ENCODE results near the gene RNF38.

RNF38 gene

DNA sequence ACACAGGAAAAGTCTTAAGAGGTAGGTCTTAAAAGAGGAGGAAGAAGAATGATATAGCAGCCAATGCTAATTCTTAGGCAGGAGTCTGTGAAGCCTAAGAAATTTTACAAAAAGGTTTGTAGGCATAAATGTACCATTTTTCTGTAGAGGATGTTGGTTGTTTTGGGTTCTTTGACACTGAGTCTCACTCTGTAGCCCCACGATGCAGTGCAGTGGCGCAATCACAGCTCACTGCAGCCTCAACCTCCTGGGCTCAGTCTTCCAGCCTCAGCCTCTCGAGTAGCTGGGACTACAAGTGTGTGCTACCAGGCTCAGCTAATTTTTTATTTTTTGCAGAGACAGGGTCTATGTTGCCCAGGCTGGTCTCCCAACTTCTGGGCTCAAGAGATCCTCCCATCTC is 37.7 kb upstream of the RNF38 start:
- no peak overlapping the region for H3K27ac ChIP-seq (ENCODE audit: low read depth, low read length)

DNA sequence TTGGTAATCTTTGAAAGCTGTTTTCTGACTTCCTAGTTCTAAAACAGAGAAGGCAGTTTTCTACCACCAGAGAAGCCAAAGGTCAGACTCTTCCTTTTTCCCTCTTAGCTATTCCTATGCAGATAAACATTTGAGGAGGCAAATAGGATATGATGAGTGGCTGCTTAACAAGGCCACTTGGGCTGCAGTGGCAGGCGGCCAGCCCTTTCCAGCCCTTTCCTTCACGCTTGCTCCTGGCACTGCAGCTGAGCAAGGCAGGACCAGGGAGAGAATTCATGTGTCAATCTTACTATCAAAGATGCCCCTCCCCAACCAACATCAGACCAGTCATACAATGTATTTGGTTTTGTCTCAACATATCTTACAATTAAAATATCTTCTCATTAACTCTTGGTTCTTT is 36.8 kb upstream of the RNF38 start:
- Histone ChIP-seq H3K4me3 (ENCODE audit: low read depth in 1 of 5, low read length in 5 of 5) (no peak overlapping the region), H3K36me3 (ENCODE audit: control insufficient read depth in 5 of 5, insufficient read depth in 5 of 5, low read length in 5 of 5) (peaks cover 0 to 2% (median 0%) of the 10 kb centered on the region in 5 donors), H3K27ac (ENCODE audit: low read depth, low read length) (no peak overlapping the region), H3K9me3 (ENCODE audit: control insufficient read depth in 5 of 5, low read length in 5 of 5) (no peaks in the 10 kb centered on the region), H3K9ac (ENCODE audit: low read length in 5 of 5) (no peak overlapping the region), H3K27me3 (ENCODE audit: control insufficient read depth in 5 of 5, insufficient read depth in 4 of 5, low read length in 5 of 5) (no peaks in the 10 kb centered on the region), H3K4me1 (ENCODE audit: control insufficient read depth in 5 of 5, insufficient read depth in 5 of 5, low read length in 5 of 5) (peaks cover 0 to 2% (median 0%) of the 10 kb centered on the region in 5 donors)

More for the DNA sequence above, 37.7 kb upstream of the RNF38 start:
- no peaks in the 10 kb centered on the region for H3K9me3 ChIP-seq (ENCODE audit: control insufficient read depth in 5 of 5, low read length in 5 of 5)
- peaks cover 0 to 2% (median 0%) of the 10 kb centered on the region in 5 donors for H3K36me3 ChIP-seq (ENCODE audit: control insufficient read depth in 5 of 5, insufficient read depth in 5 of 5, low read length in 5 of 5)
- peaks cover 0 to 3% (median 0%) of the 10 kb centered on the region in 5 donors for H3K4me1 ChIP-seq (ENCODE audit: control insufficient read depth in 5 of 5, insufficient read depth in 5 of 5, low read length in 5 of 5)
- H3K4me3 ChIP-seq (ENCODE audit: low read depth in 1 of 5, low read length in 5 of 5), result no peak overlapping the region
- H3K9ac ChIP-seq (ENCODE audit: low read length in 5 of 5), result no peak overlapping the region
- H3K27me3 ChIP-seq (ENCODE audit: control insufficient read depth in 5 of 5, insufficient read depth in 4 of 5, low read length in 5 of 5), result no peaks in the 10 kb centered on the region

DNA sequence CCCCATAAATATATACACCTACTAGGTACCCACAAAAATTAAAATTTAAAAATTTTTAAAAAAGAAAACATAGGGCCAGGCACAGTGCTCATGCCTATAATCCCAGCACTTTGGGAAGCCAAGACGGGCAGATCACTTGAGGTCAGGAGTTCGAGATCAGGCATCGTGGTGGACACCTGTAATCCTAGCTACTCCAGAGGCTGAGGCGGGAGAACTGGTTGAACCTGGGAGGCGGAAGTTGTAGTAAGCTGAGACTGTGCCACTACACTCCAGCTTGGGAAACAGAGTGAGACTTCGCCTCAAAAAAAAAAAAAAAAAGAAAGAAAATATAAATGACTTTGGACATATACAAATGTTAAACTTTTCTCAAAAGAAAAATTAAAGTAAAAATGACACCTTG is 33.3 kb upstream of the RNF38 start:
- no peak overlapping the region for H3K9ac ChIP-seq (ENCODE audit: low read length in 5 of 5)
- no peaks in the 10 kb centered on the region for H3K9me3 ChIP-seq (ENCODE audit: control insufficient read depth in 5 of 5, low read length in 5 of 5)
- peaks cover 0 to 15% (median 5%) of the 10 kb centered on the region in 5 donors for H3K4me1 ChIP-seq (ENCODE audit: control insufficient read depth in 5 of 5, insufficient read depth in 5 of 5, low read length in 5 of 5)
- H3K27ac ChIP-seq (ENCODE audit: low read depth, low read length), result no peak overlapping the region
- no peak overlapping the region for H3K4me3 ChIP-seq (ENCODE audit: low read depth in 1 of 5, low read length in 5 of 5)
- H3K27me3 ChIP-seq (ENCODE audit: control insufficient read depth in 5 of 5, insufficient read depth in 4 of 5, low read length in 5 of 5), result no peaks in the 10 kb centered on the region
- H3K36me3 ChIP-seq (ENCODE audit: control insufficient read depth in 5 of 5, insufficient read depth in 5 of 5, low read length in 5 of 5), result peaks cover 0 to 3% (median 0%) of the 10 kb centered on the region in 5 donors

DNA sequence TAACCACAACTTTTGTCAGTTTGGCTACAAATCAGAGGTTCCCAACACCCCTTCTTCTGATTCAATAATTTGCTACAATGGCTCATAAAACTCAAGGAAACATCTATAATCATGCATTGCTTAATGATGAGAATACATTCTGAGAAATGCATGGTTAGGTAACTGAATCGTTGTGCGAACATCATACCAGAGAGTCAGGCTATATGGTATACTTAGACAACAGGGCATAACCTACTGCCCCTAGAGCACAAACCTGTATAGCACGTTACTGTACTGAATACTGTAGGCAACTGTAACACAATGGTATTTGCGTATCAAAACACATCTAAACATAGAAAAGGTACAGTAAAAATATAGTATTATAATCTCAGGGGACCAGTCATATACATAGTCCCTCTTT is 31.0 kb upstream of the RNF38 start:
- no peak overlapping the region for H3K9ac ChIP-seq (ENCODE audit: low read length in 5 of 5)
- peaks cover 0 to 16% (median 4%) of the 10 kb centered on the region in 5 donors for H3K4me1 ChIP-seq (ENCODE audit: control insufficient read depth in 5 of 5, insufficient read depth in 5 of 5, low read length in 5 of 5)
- peaks cover 0 to 3% (median 0%) of the 10 kb centered on the region in 5 donors for H3K36me3 ChIP-seq (ENCODE audit: control insufficient read depth in 5 of 5, insufficient read depth in 5 of 5, low read length in 5 of 5)
- H3K4me3 ChIP-seq (ENCODE audit: low read depth in 1 of 5, low read length in 5 of 5), result no peak overlapping the region
- no peak overlapping the region for H3K27ac ChIP-seq (ENCODE audit: low read depth, low read length)
- H3K9me3 ChIP-seq (ENCODE audit: control insufficient read depth in 5 of 5, low read length in 5 of 5), result no peaks in the 10 kb centered on the region
- no peaks in the 10 kb centered on the region for H3K27me3 ChIP-seq (ENCODE audit: control insufficient read depth in 5 of 5, insufficient read depth in 4 of 5, low read length in 5 of 5)

DNA sequence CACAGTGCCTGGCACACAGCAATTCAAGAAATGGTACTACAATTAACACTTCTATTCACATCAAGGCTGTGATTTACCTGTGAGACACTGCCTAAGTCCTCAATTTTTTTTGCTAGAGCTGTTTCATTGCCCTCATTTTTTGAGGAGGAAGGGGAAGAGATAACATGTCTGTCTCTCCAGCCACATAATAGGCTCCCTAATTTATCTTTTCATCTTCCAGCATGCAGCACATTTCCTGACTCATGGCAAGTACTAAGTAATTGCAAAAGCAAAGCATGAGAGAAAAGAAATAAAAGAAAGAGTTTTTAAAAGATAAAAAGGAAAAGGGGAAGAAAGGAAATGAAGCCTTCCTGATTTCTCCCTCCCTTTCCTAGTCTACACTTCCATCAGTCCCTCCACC is 26.9 kb upstream of the RNF38 start:
- Histone ChIP-seq H3K27me3 (ENCODE audit: control insufficient read depth in 5 of 5, insufficient read depth in 4 of 5, low read length in 5 of 5) (no peaks in the 10 kb centered on the region), H3K9me3 (ENCODE audit: control insufficient read depth in 5 of 5, low read length in 5 of 5) (no peaks in the 10 kb centered on the region), H3K36me3 (ENCODE audit: control insufficient read depth in 5 of 5, insufficient read depth in 5 of 5, low read length in 5 of 5) (peaks cover 0 to 3% (median 0%) of the 10 kb centered on the region in 5 donors), H3K27ac (ENCODE audit: low read depth, low read length) (no peak overlapping the region), H3K4me3 (ENCODE audit: low read depth in 1 of 5, low read length in 5 of 5) (no peak overlapping the region), H3K9ac (ENCODE audit: low read length in 5 of 5) (no peak overlapping the region), H3K4me1 (ENCODE audit: control insufficient read depth in 5 of 5, insufficient read depth in 5 of 5, low read length in 5 of 5) (peaks cover 0 to 16% (median 4%) of the 10 kb centered on the region in 5 donors)

DNA sequence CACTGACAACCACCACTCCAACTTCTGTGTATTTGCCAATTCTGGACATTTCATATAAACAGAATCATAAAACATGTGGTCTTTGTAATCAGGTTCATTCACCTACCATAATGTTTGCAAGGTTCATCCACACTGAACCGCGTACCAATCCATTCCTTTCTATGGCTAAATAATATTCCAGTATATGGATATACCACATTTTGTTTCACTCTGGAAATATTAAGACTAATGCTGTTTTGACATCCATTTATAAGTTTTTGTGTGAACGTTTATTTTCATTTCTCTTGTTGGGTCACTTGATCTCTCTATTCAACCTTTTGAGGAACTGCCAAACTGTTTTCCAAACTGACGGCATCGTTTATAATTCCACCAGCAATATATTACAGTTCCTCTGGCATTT is 26.3 kb upstream of the RNF38 start:
- Histone ChIP-seq H3K36me3 (ENCODE audit: control insufficient read depth in 5 of 5, insufficient read depth in 5 of 5, low read length in 5 of 5) (peaks cover 0 to 3% (median 0%) of the 10 kb centered on the region in 5 donors), H3K9ac (ENCODE audit: low read length in 5 of 5) (no peak overlapping the region), H3K27ac (ENCODE audit: low read depth, low read length) (no peak overlapping the region), H3K27me3 (ENCODE audit: control insufficient read depth in 5 of 5, insufficient read depth in 4 of 5, low read length in 5 of 5) (no peaks in the 10 kb centered on the region), H3K4me1 (ENCODE audit: control insufficient read depth in 5 of 5, insufficient read depth in 5 of 5, low read length in 5 of 5) (peaks cover 0 to 12% (median 4%) of the 10 kb centered on the region in 5 donors), H3K4me3 (ENCODE audit: low read depth in 1 of 5, low read length in 5 of 5) (no peak overlapping the region), H3K9me3 (ENCODE audit: control insufficient read depth in 5 of 5, low read length in 5 of 5) (no peaks in the 10 kb centered on the region)

DNA sequence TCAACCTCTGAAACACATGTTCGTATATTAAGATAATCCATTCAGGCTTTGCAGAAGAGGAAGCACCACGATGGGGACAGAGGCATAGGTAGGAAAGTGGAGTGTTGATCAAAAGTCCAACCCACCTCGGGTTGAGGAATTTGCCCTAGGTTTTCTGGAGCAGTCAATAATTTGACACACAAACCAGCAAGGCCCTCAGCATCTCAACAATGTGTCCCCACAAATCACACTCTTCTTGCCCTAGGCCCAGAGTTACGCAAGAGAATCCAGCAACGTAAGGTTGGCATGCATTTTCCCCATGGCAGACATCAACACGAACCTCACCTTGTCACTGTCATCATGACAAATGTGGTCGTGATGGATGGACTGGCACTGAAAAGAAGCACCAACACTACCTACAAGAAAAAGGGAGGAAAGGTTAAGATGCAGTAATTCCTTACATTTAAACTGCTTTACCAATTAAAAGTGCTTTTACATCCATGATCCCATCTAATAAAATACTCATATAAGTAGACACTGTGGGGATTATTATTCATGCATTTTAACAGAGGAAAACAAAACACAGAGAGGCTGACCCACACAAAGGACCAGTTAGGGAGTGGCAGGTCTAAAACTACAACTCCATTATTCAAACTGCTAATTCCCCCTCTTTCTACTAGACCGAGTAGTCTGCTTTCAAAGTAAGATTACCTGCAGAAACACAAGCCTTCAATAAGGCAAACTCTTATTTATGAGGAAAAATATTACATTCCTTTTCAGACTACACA is 24.4 kb upstream of the RNF38 start:
- H3K4me1 ChIP-seq (ENCODE audit: control insufficient read depth in 5 of 5, insufficient read depth in 5 of 5, low read length in 5 of 5), result peaks cover 0 to 10% (median 7%) of the 10 kb centered on the region in 5 donors
- no peaks in the 10 kb centered on the region for H3K27me3 ChIP-seq (ENCODE audit: control insufficient read depth in 5 of 5, insufficient read depth in 4 of 5, low read length in 5 of 5)
- no peak overlapping the region for H3K9ac ChIP-seq (ENCODE audit: low read length in 5 of 5)
- H3K36me3 ChIP-seq (ENCODE audit: control insufficient read depth in 5 of 5, insufficient read depth in 5 of 5, low read length in 5 of 5), result peaks cover 0 to 8% (median 4%) of the 10 kb centered on the region in 5 donors
- no peak overlapping the region for H3K27ac ChIP-seq (ENCODE audit: low read depth, low read length)
- H3K4me3 ChIP-seq (ENCODE audit: low read depth in 1 of 5, low read length in 5 of 5), result no peak overlapping the region
- H3K9me3 ChIP-seq (ENCODE audit: control insufficient read depth in 5 of 5, low read length in 5 of 5), result no peaks in the 10 kb centered on the region

DNA sequence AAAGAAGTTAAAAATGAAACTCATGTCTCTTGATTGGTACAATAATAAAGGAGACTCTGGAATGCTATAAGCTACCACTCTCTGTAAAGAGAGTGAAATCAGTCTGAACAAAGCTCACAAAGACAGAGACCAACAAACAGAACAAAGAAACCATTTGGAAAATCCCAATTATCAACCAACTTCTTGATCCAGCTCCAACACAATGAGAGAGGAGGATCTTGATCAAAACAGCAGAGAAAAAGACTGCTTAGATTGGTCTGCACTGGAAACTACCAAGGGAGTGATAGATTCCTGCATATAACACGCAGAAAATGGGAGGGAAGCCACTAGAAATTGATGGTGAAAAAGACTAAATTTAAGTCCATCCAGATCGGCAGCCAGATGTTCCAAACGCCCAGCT is 23.1 kb upstream of the RNF38 start:
- Histone ChIP-seq H3K4me3 (ENCODE audit: low read depth in 1 of 5, low read length in 5 of 5) (no peak overlapping the region), H3K27ac (ENCODE audit: low read depth, low read length) (no peak overlapping the region), H3K36me3 (ENCODE audit: control insufficient read depth in 5 of 5, insufficient read depth in 5 of 5, low read length in 5 of 5) (peaks cover 0 to 6% (median 4%) of the 10 kb centered on the region in 5 donors), H3K27me3 (ENCODE audit: control insufficient read depth in 5 of 5, insufficient read depth in 4 of 5, low read length in 5 of 5) (no peaks in the 10 kb centered on the region), H3K9me3 (ENCODE audit: control insufficient read depth in 5 of 5, low read length in 5 of 5) (no peaks in the 10 kb centered on the region), H3K9ac (ENCODE audit: low read length in 5 of 5) (peak overlapping the region in 1 of 5 donors; percentile 20), H3K4me1 (ENCODE audit: control insufficient read depth in 5 of 5, insufficient read depth in 5 of 5, low read length in 5 of 5) (peaks cover 0 to 5% (median 0%) of the 10 kb centered on the region in 5 donors)

DNA sequence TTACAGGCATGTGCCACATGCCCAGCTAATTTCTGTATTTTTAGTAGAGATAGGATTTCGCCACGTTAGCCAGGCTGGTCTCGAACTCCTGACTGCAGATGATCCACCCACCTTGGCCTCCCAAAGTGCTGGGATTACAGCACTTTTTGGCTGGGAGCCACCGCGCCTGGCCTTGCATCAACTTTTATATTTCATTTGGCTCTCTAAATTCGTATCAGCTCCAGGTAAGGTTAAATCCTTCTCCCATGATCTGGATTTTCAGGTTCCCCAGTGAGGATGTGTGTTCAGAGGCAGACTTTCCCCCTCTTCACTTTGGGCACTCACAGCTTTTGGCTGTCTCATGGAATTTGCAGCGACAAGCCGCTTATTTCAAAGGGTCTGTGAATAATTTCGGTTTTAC is 16.8 kb upstream of the RNF38 start:
- no peak overlapping the region for H3K27ac ChIP-seq (ENCODE audit: low read depth, low read length)
- H3K36me3 ChIP-seq (ENCODE audit: control insufficient read depth in 5 of 5, insufficient read depth in 5 of 5, low read length in 5 of 5), result peaks cover 0 to 8% (median 4%) of the 10 kb centered on the region in 5 donors
- no peak overlapping the region for H3K4me3 ChIP-seq (ENCODE audit: low read depth in 1 of 5, low read length in 5 of 5)

DNA sequence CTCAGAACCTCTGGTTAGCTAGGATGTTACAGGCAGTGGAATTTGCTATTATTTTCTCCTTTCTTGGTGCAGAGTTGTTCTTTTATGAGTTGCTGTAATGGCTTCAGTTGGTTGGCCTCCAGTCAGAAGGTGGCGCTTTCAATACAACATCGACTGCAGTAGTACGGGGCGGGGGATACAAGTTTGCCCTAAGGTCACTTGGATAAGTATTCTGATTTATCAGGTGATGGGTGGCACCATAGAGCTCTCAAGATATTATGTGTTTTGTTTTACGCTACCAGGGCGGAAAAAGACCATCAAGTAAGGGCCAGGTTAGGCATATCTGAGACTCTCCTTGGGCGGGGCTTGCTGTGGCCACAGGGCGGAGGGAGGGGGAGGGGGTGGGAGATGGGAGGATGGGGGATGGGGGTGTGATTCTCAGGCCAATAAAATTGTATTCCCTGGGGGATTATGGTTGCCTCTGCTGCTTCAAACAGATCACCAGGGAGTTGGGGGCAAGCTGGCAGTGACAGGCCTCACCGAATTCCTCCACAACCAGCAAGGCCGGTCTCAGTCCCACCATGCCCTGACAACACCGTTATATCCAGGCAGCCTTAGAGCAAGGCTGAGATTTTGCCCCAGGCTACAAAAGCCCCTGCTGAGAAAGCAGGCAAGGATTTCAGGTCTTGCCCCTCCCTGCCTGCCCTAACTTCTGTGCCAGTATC is 15.9 kb upstream of the RNF38 start:
- Histone ChIP-seq H3K9ac (ENCODE audit: low read length in 5 of 5) (no peak overlapping the region), H3K27me3 (ENCODE audit: control insufficient read depth in 5 of 5, insufficient read depth in 4 of 5, low read length in 5 of 5) (no peaks in the 10 kb centered on the region), H3K9me3 (ENCODE audit: control insufficient read depth in 5 of 5, low read length in 5 of 5) (no peaks in the 10 kb centered on the region), H3K36me3 (ENCODE audit: control insufficient read depth in 5 of 5, insufficient read depth in 5 of 5, low read length in 5 of 5) (peaks cover 0 to 8% (median 2%) of the 10 kb centered on the region in 5 donors), H3K4me1 (ENCODE audit: control insufficient read depth in 5 of 5, insufficient read depth in 5 of 5, low read length in 5 of 5) (peaks cover 0 to 5% (median 0%) of the 10 kb centered on the region in 5 donors), H3K27ac (ENCODE audit: low read depth, low read length) (no peak overlapping the region), H3K4me3 (ENCODE audit: low read depth in 1 of 5, low read length in 5 of 5) (no peak overlapping the region)

More for the DNA sequence above, 16.8 kb upstream of the RNF38 start:
- Histone ChIP-seq H3K9me3 (ENCODE audit: control insufficient read depth in 5 of 5, low read length in 5 of 5) (no peaks in the 10 kb centered on the region), H3K27me3 (ENCODE audit: control insufficient read depth in 5 of 5, insufficient read depth in 4 of 5, low read length in 5 of 5) (no peaks in the 10 kb centered on the region), H3K9ac (ENCODE audit: low read length in 5 of 5) (no peak overlapping the region), H3K4me1 (ENCODE audit: control insufficient read depth in 5 of 5, insufficient read depth in 5 of 5, low read length in 5 of 5) (peaks cover 0 to 5% (median 0%) of the 10 kb centered on the region in 5 donors)

Measured in subcutaneous abdominal adipose tissue (tissue), 5 donors.